Naive thymus-derived CD8-positive, alpha-beta T cell (primary cell): ENCODE results near the gene MTA1. TPM values are rescaled to one million over a fixed set of nuclear protein-coding genes. Genes with fewer than 3 reads are reported as not detected.

Source experiments
- ATAC-seq, 2 donors: fragments of 150-1000 bp; cut with Tn5 transposase in 1 of 2; sonication (Bioruptor Pico), chemical (Tn5 transposase) in 1 of 2; 1 replicate in 1 of 2; 2 replicates in 1 of 2; pipeline ENCODE4 v1.10.0; 2021; ENCODE audit warnings: mild to moderate bottlenecking in 2 of 2, moderate library complexity in 2 of 2
- POLR2A ChIA-PET: fragments of 350-600 bp; sonication (Branson Sonifier 250); formaldehyde crosslinking; loops from one replicate; lab custom pipeline; 2021; ENCODE audit warnings: antibody characterized with exemption; lab: Charles Lee
- DNase-seq, 10 donors: peaks; one replicate each; pipeline versions ENCODE4 v3.0.0 to v3.0.0-alpha.2; 2020 to 2022
- H3K27ac Mint-ChIP-seq, 10 donors: one replicate each; pipeline ENCODE4 v1.8.0; 2020 to 2022; ENCODE audit warnings: mild to moderate bottlenecking in 10 of 10, mixed read lengths in 10 of 10, moderate library complexity in 4 of 10, inconsistent platforms in 1 of 10
- H3K27me3 Mint-ChIP-seq, 5 donors: one replicate each; pipeline ENCODE4 v1.8.0; 2021 to 2022; ENCODE audit warnings: mixed read lengths in 5 of 5
- H3K36me3 Mint-ChIP-seq, 3 donors: one replicate each; pipeline ENCODE4 v1.8.0; 2020 to 2022; ENCODE audit warnings: mixed read lengths in 3 of 3, mild to moderate bottlenecking in 2 of 3, inconsistent platforms in 1 of 3
- H3K4me1 Mint-ChIP-seq, 4 donors: one replicate each; pipeline ENCODE4 v1.8.0; 2021 to 2022; ENCODE audit warnings: mixed read lengths in 4 of 4
- H3K4me3 Mint-ChIP-seq, 10 donors: one replicate each; pipeline ENCODE4 v1.8.0; 2020 to 2022; ENCODE audit warnings: mild to moderate bottlenecking in 10 of 10, mixed read lengths in 10 of 10, moderate library complexity in 6 of 10, inconsistent platforms in 1 of 10
- H3K9me3 Mint-ChIP-seq, 9 donors: one replicate each; pipeline ENCODE4 v1.8.0; 2020 to 2022; ENCODE audit warnings: mixed read lengths in 9 of 9, mild to moderate bottlenecking in 3 of 9, inconsistent platforms in 1 of 9, moderate library complexity in 1 of 9
- polyA plus RNA-seq, 3 donors: library from polyadenylated mRNA; unstranded; fragments of 300-500 nt; fragmentation: Illumina TruSeq; gene quantifications; one replicate each; pipeline ENCODE4 v1.2.3, GENCODE V29; 2021
- total RNA-seq, 8 experiments: library from RNA in 2 of 8; stranded (reverse) in 2 of 8; gene quantifications; one replicate each; pipeline ENCODE4 v1.2.3 and lab custom pipeline; 2021 to 2026

MTA1 gene
- total and polyA plus RNA-seq, 5 experiments from 2014 or later = 3.1 to 142 (median 6.5) TPM

DNA sequence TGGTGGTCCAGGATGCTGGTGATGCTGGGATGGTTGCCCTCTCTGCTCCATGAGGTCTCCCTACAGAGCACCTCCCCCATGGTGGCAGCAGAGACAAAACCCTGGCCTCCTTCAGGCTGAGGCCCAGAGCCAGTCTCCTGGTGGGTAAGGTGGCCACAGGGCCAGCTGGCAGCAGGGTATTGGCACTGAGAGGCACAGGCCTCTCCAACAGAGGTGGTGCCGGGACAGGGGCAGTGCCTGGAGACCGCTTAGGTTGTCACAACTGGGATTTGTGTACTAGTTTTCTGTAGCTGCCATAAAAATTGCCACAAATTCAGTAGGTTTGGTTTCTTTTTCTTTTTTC, 6.1 kb upstream of the MTA1 start:
- ATAC-seq (no peak), DNase-seq (no peak)
- H3K4me3 Mint-ChIP-seq = peak overlapping the region in 4 of 10 donors; percentile 31 to 67 (median 54)
- H3K36me3 Mint-ChIP-seq = no peaks in the 10 kb centered on the region
- peak overlapping the region in 1 of 10 donors; percentile 37 for H3K27ac Mint-ChIP-seq
- peaks cover 0 to 13% (median 6%) of the 10 kb centered on the region in 5 donors for H3K27me3 Mint-ChIP-seq
- POLR2A ChIA-PET = interaction anchor here (0.6 to 1.0 kb wide), 2 partner anchors 10 to 110 kb away, joined by 3 to 6 read pairs; no protein-coding TSS in a partner anchor
- peaks cover 0 to 2% (median 0%) of the 10 kb centered on the region in 9 donors for H3K9me3 Mint-ChIP-seq
- peaks cover 2 to 19% (median 13%) of the 10 kb centered on the region in 4 donors for H3K4me1 Mint-ChIP-seq

DNA sequence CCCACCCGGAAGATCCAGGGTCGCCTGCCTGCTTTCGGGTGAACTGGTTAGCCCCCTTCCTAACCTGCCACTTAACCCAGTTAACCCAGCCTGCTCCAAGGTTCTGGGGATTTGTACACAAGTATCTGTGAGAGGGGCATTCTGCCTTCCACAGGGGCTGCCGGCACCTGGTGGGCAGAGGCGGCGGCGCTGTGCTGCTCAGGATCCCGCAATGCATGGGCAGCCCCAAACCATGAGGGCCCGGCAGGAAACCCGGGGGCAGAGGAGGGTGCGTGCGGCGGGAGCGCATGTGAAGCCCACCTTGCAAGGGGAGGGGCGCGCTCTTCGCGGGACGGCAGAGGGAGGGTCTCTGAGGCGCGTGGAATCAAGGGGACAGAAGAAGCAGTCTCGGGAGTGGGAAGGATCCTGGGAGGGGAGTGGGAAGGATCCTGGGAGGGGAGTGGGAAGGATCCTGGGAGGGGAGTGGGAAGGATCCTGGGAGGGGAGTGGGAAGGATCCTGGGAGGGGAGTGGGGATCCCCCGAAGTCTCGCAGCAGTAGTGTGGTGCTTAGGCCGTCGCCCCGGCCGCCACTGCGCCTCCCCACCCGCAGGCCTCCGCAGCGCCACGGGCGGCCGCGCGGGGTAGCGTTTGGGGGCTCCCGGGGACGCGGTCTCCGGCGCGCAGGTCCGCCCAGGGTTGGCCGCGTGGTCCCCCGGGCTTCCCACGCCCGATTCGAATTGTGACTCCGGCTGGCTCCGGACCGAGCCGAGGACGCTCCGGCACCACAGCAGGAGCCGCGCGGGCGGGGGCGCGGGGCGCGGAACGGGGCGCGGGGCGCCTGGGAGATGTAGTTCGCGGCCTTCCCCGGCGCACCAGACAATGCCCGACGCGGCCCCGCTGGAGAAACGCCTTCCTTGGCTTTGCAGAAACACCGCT, 4.9 kb upstream of the MTA1 start:
- H3K4me3 Mint-ChIP-seq = peak overlapping the region; percentile 57 to 87 (median 80)
- DNase-seq (peak; percentile 37 to 72 (median 64)), ATAC-seq (peak; percentile 83 to 89)
- peaks cover 0 to 13% (median 6%) of the 10 kb centered on the region in 5 donors for H3K27me3 Mint-ChIP-seq
- peaks cover 0 to 24% (median 18%) of the 10 kb centered on the region in 4 donors for H3K4me1 Mint-ChIP-seq
- peak overlapping the region in 5 of 10 donors; percentile 66 to 89 (median 66) for H3K27ac Mint-ChIP-seq
- no peaks in the 10 kb centered on the region for H3K36me3 Mint-ChIP-seq
- POLR2A ChIA-PET = interaction anchor here (0.7 to 1.3 kb wide), 4 partner anchors 17 to 74 kb away, joined by 4 to 5 read pairs (median 5); no protein-coding TSS in a partner anchor
- no peaks in the 10 kb centered on the region for H3K9me3 Mint-ChIP-seq

- DNase-seq (no peak), ATAC-seq (no peak)
- Mint-ChIP-seq H3K27ac (peak overlapping the region in 3 of 10 donors; percentile 15 to 66 (median 62)), H3K9me3 (no peaks in the 10 kb centered on the region), H3K27me3 (peaks cover 0 to 13% (median 6%) of the 10 kb centered on the region in 5 donors), H3K36me3 (no peaks in the 10 kb centered on the region), H3K4me1 (peaks cover under 1 to 25% (median 20%) of the 10 kb centered on the region in 4 donors), H3K4me3 (peak overlapping the region; percentile 57 to 84 (median 78))
- POLR2A ChIA-PET = interaction anchor here (0.7 to 1.3 kb wide), 5 partner anchors 13 to 73 kb away, joined by 3 to 5 read pairs (median 5); no protein-coding TSS in a partner anchor
Measured at GRCh38 chr14:105415481-105416428, 3.9 kb upstream of the MTA1 start.

- POLR2A ChIA-PET = interaction anchor here (0.9 kb wide), 1 partner anchor 64 kb away, joined by 3 read pairs; no protein-coding TSS in a partner anchor
- Mint-ChIP-seq H3K4me3 (peak overlapping the region in 9 of 10 donors; percentile 2 to 74 (median 42)), H3K27me3 (peaks cover 0 to 13% (median 6%) of the 10 kb centered on the region in 5 donors), H3K36me3 (no peaks in the 10 kb centered on the region), H3K9me3 (no peaks in the 10 kb centered on the region), H3K27ac (peak overlapping the region in 2 of 10 donors; percentile 7 to 40), H3K4me1 (peaks cover 7 to 31% (median 26%) of the 10 kb centered on the region in 4 donors)
- ATAC-seq = no peak
- DNase-seq = no peak
Measured at GRCh38 chr14:105416671-105417070, 3.0 kb upstream of the MTA1 start.

- Mint-ChIP-seq H3K4me1 (peaks cover 11 to 38% (median 34%) of the 10 kb centered on the region in 4 donors), H3K27me3 (peaks cover 0 to 11% (median 5%) of the 10 kb centered on the region in 5 donors), H3K4me3 (peak overlapping the region in 8 of 10 donors; percentile 18 to 60 (median 35)), H3K9me3 (no peaks in the 10 kb centered on the region), H3K27ac (peak overlapping the region in 4 of 10 donors; percentile 4 to 52 (median 23)), H3K36me3 (no peaks in the 10 kb centered on the region)
- DNase-seq (no peak), ATAC-seq (no peak)
- POLR2A ChIA-PET = interaction anchor here (0.6 to 1.6 kb wide), 5 partner anchors 14 to 72 kb away, joined by 3 read pairs; no protein-coding TSS in a partner anchor
Measured at GRCh38 chr14:105417690-105418121, 1.9 kb upstream of the MTA1 start.

DNA sequence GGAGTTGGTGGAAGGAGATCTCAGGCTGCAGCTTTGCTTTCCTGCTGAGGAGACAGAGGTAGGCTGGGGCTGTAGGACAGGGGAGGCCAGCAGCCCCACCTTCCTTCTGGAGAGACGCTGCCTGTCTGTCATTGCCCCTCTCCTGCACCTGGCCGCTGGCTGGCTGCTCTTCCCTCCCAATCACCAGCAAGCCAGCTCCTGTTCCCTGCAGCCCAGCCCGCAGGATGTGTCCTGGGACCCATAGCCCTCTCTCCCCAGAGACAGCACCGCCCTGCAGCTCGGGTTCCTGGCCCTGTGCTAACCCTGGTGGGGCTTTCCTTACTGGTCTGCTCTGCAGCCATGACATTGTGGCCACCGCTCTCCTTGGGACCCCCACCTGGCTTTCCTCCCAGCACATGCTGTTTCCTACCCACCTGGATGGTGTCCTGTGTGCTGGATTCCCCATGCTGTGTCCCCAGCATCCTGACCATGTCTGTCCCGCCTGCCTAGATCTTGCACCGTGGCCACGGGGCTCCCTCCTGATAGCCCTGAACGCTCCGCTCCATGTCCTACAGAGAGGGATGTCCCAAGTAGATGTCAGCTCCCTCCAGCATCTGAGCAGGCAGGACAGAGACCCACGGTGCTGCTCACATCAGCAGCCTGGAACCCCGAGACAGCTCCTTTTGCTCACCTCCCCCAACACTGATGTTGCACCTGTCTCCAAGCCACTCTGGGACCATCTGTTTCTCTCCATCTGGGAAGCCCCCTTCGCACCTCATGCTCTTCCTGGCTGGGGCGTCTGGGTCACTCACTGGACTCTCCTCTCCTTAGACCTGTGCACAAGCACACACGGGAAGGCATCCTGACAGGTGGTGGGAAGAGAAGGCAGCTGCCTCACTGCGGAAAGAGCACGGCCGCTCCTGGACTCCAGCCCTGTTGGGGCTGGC, 1.1 kb upstream of the MTA1 start:
- H3K36me3 Mint-ChIP-seq = no peaks in the 10 kb centered on the region
- peaks cover 0 to 3% (median 0%) of the 10 kb centered on the region in 5 donors for H3K27me3 Mint-ChIP-seq
- H3K4me3 Mint-ChIP-seq = peak overlapping the region; percentile 47 to 85 (median 66)
- H3K9me3 Mint-ChIP-seq = no peaks in the 10 kb centered on the region
- H3K27ac Mint-ChIP-seq = peak overlapping the region in 8 of 10 donors; percentile 19 to 80 (median 61)
- DNase-seq (no peak), ATAC-seq (no peak)
- peaks cover 11 to 35% (median 33%) of the 10 kb centered on the region in 4 donors for H3K4me1 Mint-ChIP-seq
- POLR2A ChIA-PET = interaction anchor here (1.0 to 1.6 kb wide), 3 partner anchors 30 to 72 kb away, joined by 3 to 4 read pairs (median 3); no protein-coding TSS in a partner anchor

GRCh38 chr14:105420101-105420973, 710 bp downstream of the MTA1 start:
- peaks cover 12 to 33% (median 32%) of the 10 kb centered on the region in 4 donors for H3K4me1 Mint-ChIP-seq
- ATAC-seq = peak; percentile 15 to 16
- H3K4me3 Mint-ChIP-seq = peak overlapping the region; percentile 80 to 94 (median 83)
- no peak for DNase-seq
- POLR2A ChIA-PET = interaction anchor here (1.4 to 2.0 kb wide), 3 partner anchors 23 to 70 kb away, joined by 5 to 6 read pairs (median 5); partner anchors contain the start of genes TEDC1 and TEX22
- H3K36me3 Mint-ChIP-seq = peaks cover 0 to under 1% (median 0%) of the 10 kb centered on the region in 3 donors
- peak overlapping the region; percentile 80 to 94 (median 88) for H3K27ac Mint-ChIP-seq
- no peaks in the 10 kb centered on the region for H3K27me3 Mint-ChIP-seq
- H3K9me3 Mint-ChIP-seq = no peaks in the 10 kb centered on the region

DNA sequence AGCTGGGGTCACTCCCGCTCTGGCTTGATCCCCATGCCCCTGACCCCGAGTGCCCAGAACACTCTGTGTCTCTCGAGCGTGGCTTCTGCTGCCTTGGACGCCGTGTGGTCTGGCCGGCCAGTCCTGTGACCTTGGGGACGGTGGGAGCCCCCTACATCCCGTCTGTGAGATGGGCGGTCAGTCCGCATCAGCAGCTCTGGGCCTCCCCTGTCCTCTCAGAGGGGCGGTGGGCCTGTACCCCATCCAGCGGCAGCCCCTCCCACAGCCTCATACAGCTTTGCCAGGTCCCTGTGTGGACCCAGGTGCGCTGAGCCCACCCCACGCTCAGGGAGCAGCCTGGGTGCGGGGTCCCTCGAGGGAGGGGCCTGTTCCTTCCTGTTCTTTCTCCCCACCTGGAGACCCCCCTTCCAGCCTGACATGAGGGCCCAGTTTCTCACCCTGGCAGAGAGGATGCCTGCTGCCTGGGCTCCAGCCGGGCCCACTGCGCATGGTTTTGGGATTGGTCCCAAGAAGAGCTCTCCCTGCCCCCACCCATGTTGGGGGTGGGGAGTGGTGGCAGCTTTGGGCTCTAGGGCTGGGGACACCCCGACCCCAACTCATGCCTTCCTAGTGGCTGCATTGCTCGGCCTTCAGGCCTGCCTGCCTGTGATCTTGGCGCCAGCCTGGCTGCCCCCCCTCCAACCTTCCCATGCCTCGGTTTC, 1.5 kb downstream of the MTA1 start:
- Mint-ChIP-seq H3K27ac (peak overlapping the region; percentile 80 to 94 (median 88)), H3K4me1 (peaks cover 12 to 34% (median 32%) of the 10 kb centered on the region in 4 donors), H3K27me3 (no peaks in the 10 kb centered on the region), H3K9me3 (no peaks in the 10 kb centered on the region), H3K36me3 (peaks cover 0 to 8% (median 0%) of the 10 kb centered on the region in 3 donors), H3K4me3 (peak overlapping the region; percentile 80 to 94 (median 83))
- no peak for DNase-seq
- POLR2A ChIA-PET = interaction anchor here (1.4 to 2.0 kb wide), 3 partner anchors 23 to 69 kb away, joined by 5 to 6 read pairs (median 5); partner anchors contain the start of genes TEDC1 and TEX22
- ATAC-seq = no peak

GRCh38 chr14:105421723-105422615, 2.3 kb downstream of the MTA1 start:
- Mint-ChIP-seq H3K27me3 (no peaks in the 10 kb centered on the region), H3K36me3 (peaks cover 0 to 8% (median 5%) of the 10 kb centered on the region in 3 donors), H3K9me3 (no peaks in the 10 kb centered on the region), H3K27ac (peak overlapping the region; percentile 77 to 95 (median 88)), H3K4me3 (peak overlapping the region; percentile 80 to 94 (median 83)), H3K4me1 (peaks cover 14 to 36% (median 35%) of the 10 kb centered on the region in 4 donors)
- DNase-seq (no peak), ATAC-seq (peak; percentile 25 to 40)
- POLR2A ChIA-PET = interaction anchor here (1.4 to 2.0 kb wide), 3 partner anchors 24 to 68 kb away, joined by 5 to 6 read pairs (median 5); partner anchors contain the start of genes TEDC1 and TEX22
